Endothelial cell of umbilical vein (primary cell): ENCODE results near the gene PDLIM1. TPM values are rescaled to one million over a fixed set of nuclear protein-coding genes. Genes with fewer than 3 reads are reported as not detected.

Experiments
- BruUV-seq: library from RNA; stranded (reverse); fragments of 400-500 nt; replicated peaks from 2 replicates; lab custom pipeline; 2021; lab: Mats Ljungman, UMichigan
- CTCF ChIA-PET: fragments of 300-600, 350-600 bp; sonication (Branson Sonifier 250); formaldehyde crosslinking; loops from one replicate; lab custom pipeline; 2021; ENCODE audit warnings: antibody characterized with exemption, inconsistent platforms; lab: Charles Lee
- POLR2A ChIA-PET: fragments of 300-600, 350-600 bp; sonication (Branson Sonifier 250); formaldehyde crosslinking; loops from one replicate; lab custom pipeline; 2021; ENCODE audit warnings: antibody characterized with exemption, inconsistent platforms; lab: Charles Lee
- DNase-seq: peaks from one replicate; pipeline ENCODE4 v3.0.0-alpha.2; 2011; ENCODE audit warnings: low read depth, low spot score
- FAIRE-seq: peaks from 2 replicates; lab custom pipeline; 2011; peaks lifted over from hg19 to GRCh38; lab: Jason Lieb, UNC
- H2AFZ ChIP-seq: 2 replicates; pipeline ENCODE4 v1.6.0; 2012; ENCODE audit warnings: low read depth, low read length, control low read depth, inconsistent platforms
- H3K27ac ChIP-seq: 2 replicates; pipeline ENCODE4 v1.5.1; 2011; ENCODE audit warnings: low read depth, mild to moderate bottlenecking, control low read depth, low read length, moderate library complexity; ENCODE audit not compliant: insufficient read depth
- H3K27me3 ChIP-seq, 2 experiments: 2 replicates each; pipeline versions ENCODE4 v1.6.0 to v1.6.1; 2011; ENCODE audit warnings: low read length in 2 of 2, mixed read lengths in 1 of 2; ENCODE audit not compliant: control insufficient read depth in 2 of 2, insufficient read depth in 2 of 2
- H3K36me3 ChIP-seq, 2 experiments: 2 replicates in 1 of 2; 3 replicates in 1 of 2; pipeline ENCODE4 v1.5.1; 2011; ENCODE audit warnings: low read length in 2 of 2, mild to moderate bottlenecking in 1 of 2, moderate library complexity in 1 of 2; ENCODE audit not compliant: control insufficient read depth in 2 of 2, insufficient read depth in 2 of 2; ENCODE audit errors: extremely low read depth in 1 of 2
- H3K4me1 ChIP-seq: 3 replicates; pipeline ENCODE4 v1.5.1; 2011; ENCODE audit warnings: mild to moderate bottlenecking, low read length; ENCODE audit not compliant: control insufficient read depth, insufficient read depth; ENCODE audit errors: extremely low read depth
- H3K4me2 ChIP-seq: 2 replicates; pipeline ENCODE4 v1.6.1; 2011; ENCODE audit warnings: low read length, control low read depth, mixed read lengths; ENCODE audit not compliant: insufficient read depth
- H3K4me3 ChIP-seq, 3 experiments: fragments of 200-600 bp in 1 of 3; sonication (generic), shearing (Covaris generic) in 1 of 3; replicated peaks in 1 of 3; 2 replicates each; pipeline ENCODE4 v1.5.1; 2011 to 2016; ENCODE audit warnings: control low read depth in 3 of 3, low read length in 3 of 3, mild to moderate bottlenecking in 2 of 3, inconsistent platforms in 1 of 3, low read depth in 1 of 3, moderate library complexity in 1 of 3; ENCODE audit not compliant: insufficient read depth in 1 of 3
- H3K79me2 ChIP-seq: 2 replicates; pipeline ENCODE4 v1.6.0; 2012; ENCODE audit warnings: low read length, inconsistent platforms; ENCODE audit not compliant: control insufficient read depth, insufficient read depth
- H3K9ac ChIP-seq: replicated peaks from 2 replicates; pipeline ENCODE3; 2011; ENCODE audit warnings: low read length, control low read depth; ENCODE audit not compliant: insufficient read depth; ENCODE audit errors: extremely low read depth
- H3K9me1 ChIP-seq: replicated peaks from 3 replicates; pipeline ENCODE4 v1.6.0; 2011; ENCODE audit warnings: mild to moderate bottlenecking, low read length; ENCODE audit not compliant: control insufficient read depth, insufficient read depth; ENCODE audit errors: extremely low read depth
- H3K9me3 ChIP-seq: replicated peaks from 2 replicates; pipeline ENCODE4 v1.5.1; 2012; ENCODE audit warnings: low read length, inconsistent platforms; ENCODE audit not compliant: control insufficient read depth, insufficient read depth
- H4K20me1 ChIP-seq: replicated peaks from 2 replicates; pipeline ENCODE3; 2011; ENCODE audit warnings: mild to moderate bottlenecking, low read length; ENCODE audit not compliant: control insufficient read depth, insufficient read depth; ENCODE audit errors: extremely low read depth
- CTCF ChIP-seq, 2 donors: IDR thresholded peaks; 1 replicate in 1 of 2; 2 replicates in 1 of 2; pipeline ENCODE4 v1.5.1; 2011; ENCODE audit warnings: low read length in 2 of 2, mild to moderate bottlenecking in 2 of 2, moderate library complexity in 2 of 2, control low read depth in 1 of 2, inconsistent platforms in 1 of 2, low read depth in 1 of 2; ENCODE audit not compliant: insufficient read depth in 1 of 2; ENCODE audit errors: extremely low read depth in 1 of 2
- EZH2 ChIP-seq: IDR thresholded peaks from 2 replicates; pipeline ENCODE4 v1.6.1; 2012; ENCODE audit warnings: borderline replicate concordance, low read depth, mild to moderate bottlenecking, moderate library complexity, low read length, inconsistent platforms; ENCODE audit not compliant: severe bottlenecking
- FOS ChIP-seq: IDR thresholded peaks from 2 replicates; pipeline ENCODE4 v1.6.1; 2011; ENCODE audit warnings: mild to moderate bottlenecking, low read length, moderate library complexity, borderline replicate concordance; ENCODE audit not compliant: insufficient read depth
- GATA2 ChIP-seq: IDR thresholded peaks from 2 replicates; pipeline ENCODE4 v1.7.0; 2011; ENCODE audit warnings: low read depth, mild to moderate bottlenecking, moderate library complexity, mixed read lengths, low read length; ENCODE audit not compliant: insufficient read length, insufficient read depth
- JUN ChIP-seq: IDR thresholded peaks from 2 replicates; pipeline ENCODE4 v1.6.1; 2011; ENCODE audit warnings: borderline replicate concordance, low read depth; ENCODE audit not compliant: insufficient read length, insufficient read depth
- MAX ChIP-seq: IDR thresholded peaks from 2 replicates; pipeline ENCODE4 v1.6.1; 2011; ENCODE audit not compliant: insufficient read depth, insufficient read length
- MYC ChIP-seq: IDR thresholded peaks from one replicate; pipeline ENCODE4 v1.6.1; 2011; ENCODE audit warnings: mild to moderate bottlenecking, low read depth, low read length
- POLR2A ChIP-seq: IDR thresholded peaks from 2 replicates; pipeline ENCODE4 v1.6.1; 2012; ENCODE audit warnings: low read depth, mild to moderate bottlenecking, control low read depth, low read length
- POLR2AphosphoS5 ChIP-seq: IDR thresholded peaks from 2 replicates; pipeline ENCODE4 v1.6.1; 2012; ENCODE audit warnings: low read depth, mild to moderate bottlenecking, control low read depth, low read length, moderate library complexity; ENCODE audit not compliant: insufficient read depth
- dilution Hi-C: fragments of 300-500 bp; cut with MboI; formaldehyde crosslinking; loops from one replicate; pipeline ENCODE4 v1.15.0; 2019; ENCODE audit warnings: low sequenced_read_pairs; ENCODE audit not compliant: extremely low pct_ligation_motif_present
- intact Hi-C: fragments of 100-400 bp; cut with micrococcal nuclease; formaldehyde crosslinking; loops from one replicate; pipeline ENCODE4 v1.10.0; 2022
- polyA plus RNA-seq, 4 experiments: library from polyadenylated mRNA; depleted of rRNA in 3 of 4; stranded (reverse) in 3 of 4; unstranded in 1 of 4; fragments of >200 nt; gene quantifications; 2 replicates each; pipeline versions ENCODE4 v1.2.1 to v1.2.3, GENCODE V29; 2011 to 2012; ENCODE audit warnings: missing spikeins in 1 of 4
- total RNA-seq: library from RNA; stranded (reverse); gene quantifications from 2 replicates; pipeline ENCODE4 v1.2.3, GENCODE V29; 2021

The PDLIM1 gene
- total and polyA plus RNA-seq, 2 donors (not counting 3 experiments of a cell fraction or from before 2014, with no cell fraction given), result 91.1 to 122 TPM

- no peak for FAIRE-seq
- no peaks in the 10 kb centered on the region for H3K36me3 ChIP-seq
- POLR2A ChIA-PET, result interaction anchor here (1.3 kb wide), 1 partner anchor 11 kb away, joined by 5 read pairs; no protein-coding TSS in a partner anchor
- no peak overlapping the region for H3K4me2 ChIP-seq
- no peaks in the 10 kb centered on the region for H3K79me2 ChIP-seq
- no peak overlapping the region for H3K4me3 ChIP-seq
- CTCF ChIA-PET, result interaction anchor here (0.7 to 1.6 kb wide), 2 partner anchors 58 to 68 kb away, joined by 3 read pairs; no protein-coding TSS in a partner anchor
- no peak overlapping the region for H3K9ac ChIP-seq
- no peak overlapping the region for H3K27ac ChIP-seq
- dilution Hi-C loops (no loop called here), intact Hi-C loops (no loop called here)
- no peaks in the 10 kb centered on the region for H4K20me1 ChIP-seq
- no peaks in the 10 kb centered on the region for H3K27me3 ChIP-seq
- H2AFZ ChIP-seq, result no peak overlapping the region
- H3K9me3 ChIP-seq, result no peaks in the 10 kb centered on the region
- DNase-seq, result no peak
- no peak for TF ChIP-seq FOS
- TF ChIP-seq JUN, result no peak
- TF ChIP-seq CTCF (IDR thresholded peaks at IDR 0.05; ENCODE audit: extremely low read depth in 1 of 2, insufficient read depth in 1 of 2, low read depth in 1 of 2, low read length in 2 of 2), result no peak
- TF ChIP-seq MAX, result no peak
- no peak for TF ChIP-seq EZH2
- no peak for TF ChIP-seq GATA2
- TF ChIP-seq POLR2AphosphoS5, result no peak
- TF ChIP-seq MYC, result no peak
- no peak for TF ChIP-seq POLR2A
- no peaks in the 10 kb centered on the region for H3K4me1 ChIP-seq
- H3K9me1 ChIP-seq, result no peaks in the 10 kb centered on the region
- no TSS peak for BruUV-seq
These were observed 24.7 kb upstream of the PDLIM1 start for GRCh38 chr10:95315509-95315908.
